GM19455 (cell line): ENCODE data around the gene RAB34.
A peak's percentile ranks its signal among the peaks of the same experiment; 100 is the strongest.
"Not testable (repeated sequence)": the region's sequence is repeated elsewhere in the genome, so short reads cannot be mapped to it uniquely, and the experiment has no call there.

Experiments used
- ATAC-seq: cut with Tn5 transposase; IDR thresholded peaks from one replicate; pipeline ENCODE4 v1.9.1; 2021; ENCODE audit not compliant: unreplicated experiment

The RAB34 gene

GRCh38 chr17:28746611-28747050 lies 29.0 kb upstream of the RAB34 start:
- ATAC-seq: no peak

DNA sequence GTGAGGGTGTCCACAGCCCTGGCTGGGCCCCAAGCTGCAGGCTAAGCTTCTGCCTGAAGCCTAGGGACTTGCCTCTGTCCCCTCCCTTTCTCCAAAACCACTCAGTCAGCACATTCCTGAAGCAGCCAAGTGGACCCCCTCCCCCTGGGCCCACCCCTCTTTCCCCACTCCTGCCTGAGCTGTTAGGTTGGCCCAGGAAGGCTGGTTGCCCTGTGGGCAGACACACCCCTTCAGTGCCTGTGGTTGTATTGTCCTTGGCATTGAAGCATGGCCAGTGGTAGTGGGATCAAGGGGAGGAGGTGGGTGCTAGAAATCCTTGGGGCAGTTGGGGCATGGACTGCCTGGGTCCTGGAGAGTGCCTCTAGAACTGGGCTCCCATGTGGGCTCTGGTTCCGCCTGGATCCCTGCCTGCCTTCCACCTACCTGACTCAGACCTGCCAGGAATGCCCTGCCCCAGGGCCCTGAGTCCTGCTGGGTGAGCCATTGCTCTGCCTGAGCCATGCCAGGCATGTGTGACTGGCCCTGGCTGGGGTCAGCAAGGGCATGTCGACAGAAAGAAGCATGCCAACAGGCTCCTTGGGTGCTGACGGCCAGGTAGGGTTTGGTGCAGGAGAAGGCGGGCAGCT lies 28.2 kb upstream of the RAB34 start:
- ATAC-seq: no peak

GRCh38 chr17:28744972-28745785 lies 27.5 kb upstream of the RAB34 start:
- ATAC-seq: no peak

DNA sequence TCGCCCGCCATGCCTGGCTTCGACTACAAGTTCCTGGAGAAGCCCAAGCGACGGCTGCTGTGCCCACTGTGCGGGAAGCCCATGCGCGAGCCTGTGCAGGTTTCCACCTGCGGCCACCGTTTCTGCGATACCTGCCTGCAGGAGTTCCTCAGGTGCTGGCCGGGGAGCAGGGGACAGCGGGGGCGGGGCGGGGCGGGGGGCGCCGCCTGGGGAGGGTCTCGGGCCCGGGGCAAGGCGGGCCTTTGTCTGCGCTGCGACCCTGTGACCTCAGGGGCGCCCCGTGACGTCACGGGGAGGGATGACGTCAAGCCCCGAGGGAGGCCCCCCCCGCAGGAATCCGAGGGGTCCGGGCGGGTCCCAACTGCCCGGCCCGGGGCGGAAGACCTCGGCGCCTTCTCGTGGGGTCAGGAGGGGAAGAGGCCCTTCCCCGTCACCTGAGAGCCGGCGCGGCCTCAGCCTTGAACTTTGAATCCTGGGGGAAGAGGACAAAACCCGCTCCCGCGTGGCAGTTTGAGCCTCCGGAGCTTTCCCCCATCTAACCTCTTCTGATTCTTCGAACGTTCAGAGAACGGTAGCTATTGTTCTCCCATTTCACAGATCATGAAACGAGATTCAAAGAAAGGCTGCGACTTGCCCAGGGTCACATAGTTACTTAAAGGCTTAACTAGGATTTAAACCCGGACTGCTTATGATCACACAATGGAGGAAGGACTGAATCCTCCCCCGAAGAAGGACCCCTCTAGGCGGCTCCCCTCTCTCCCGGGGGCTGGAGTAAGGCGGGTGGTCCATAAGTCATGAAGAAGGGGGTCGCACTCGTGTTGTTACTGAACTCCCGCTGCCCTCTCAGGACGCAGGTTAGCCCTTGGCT lies 26.7 kb upstream of the RAB34 start:
- ATAC-seq: peak; percentile 23

- ATAC-seq: peak; percentile 65
These were observed 25.8 kb upstream of the RAB34 start, which contains the start of gene TRAF4 for GRCh38 chr17:28743243-28744103. Gene TRAF4 (plus strand): TSS chr17:28744011. CDS start chr17:28744113, 102 bp downstream.

GRCh38 chr17:28741358-28742349 lies 24.0 kb upstream of the RAB34 start:
- no peak for ATAC-seq

DNA sequence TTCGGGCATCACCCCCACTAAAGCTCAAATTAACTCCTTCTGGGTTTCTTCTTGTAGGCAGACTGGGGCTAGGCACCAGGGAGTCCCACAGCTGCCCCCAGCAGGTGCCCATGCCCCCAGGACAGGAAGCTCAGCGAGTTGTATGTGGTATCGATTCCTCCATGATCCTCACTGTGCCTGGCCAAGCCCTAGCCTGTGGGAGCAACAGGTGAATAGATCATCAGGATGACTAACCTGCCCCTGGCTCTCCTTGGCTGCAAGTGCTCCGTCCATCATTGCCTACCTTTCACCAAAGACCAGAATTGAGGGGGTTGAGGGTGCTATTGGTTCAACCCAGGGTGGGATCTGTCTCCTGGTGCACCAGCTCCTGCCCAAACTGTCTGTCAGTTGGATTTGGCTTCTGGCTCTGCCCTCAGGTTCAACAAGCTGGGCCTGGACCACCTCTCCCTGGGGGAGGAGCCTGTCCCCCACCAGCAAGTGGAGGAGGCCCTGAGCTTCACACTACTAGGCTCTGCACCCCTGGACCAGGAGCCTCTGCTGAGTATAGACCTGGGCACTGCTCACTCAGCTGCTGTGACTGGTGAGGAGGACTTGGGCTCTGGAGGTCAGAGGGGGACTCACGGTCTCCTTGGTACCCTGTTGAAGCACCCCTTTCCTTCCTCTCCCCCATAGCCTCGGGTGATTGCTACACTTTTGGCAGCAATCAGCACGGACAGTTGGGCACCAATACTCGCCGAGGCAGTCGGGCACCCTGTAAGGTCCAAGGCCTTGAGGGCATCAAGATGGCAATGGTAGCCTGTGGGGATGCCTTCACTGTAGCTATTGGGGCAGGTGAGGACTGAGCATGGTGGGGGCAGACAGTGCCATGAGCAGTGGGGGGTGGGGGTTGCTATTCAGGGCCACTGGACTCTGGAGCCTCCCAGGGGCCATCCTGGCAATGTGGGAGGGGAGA lies 23.0 kb upstream of the RAB34 start:
- ATAC-seq: no peak

- ATAC-seq: no peak
These were observed 21.2 kb upstream of the RAB34 start for GRCh38 chr17:28738680-28739384.

- ATAC-seq: peak; percentile 61
These were observed 20.4 kb upstream of the RAB34 start for GRCh38 chr17:28737770-28738679.

DNA sequence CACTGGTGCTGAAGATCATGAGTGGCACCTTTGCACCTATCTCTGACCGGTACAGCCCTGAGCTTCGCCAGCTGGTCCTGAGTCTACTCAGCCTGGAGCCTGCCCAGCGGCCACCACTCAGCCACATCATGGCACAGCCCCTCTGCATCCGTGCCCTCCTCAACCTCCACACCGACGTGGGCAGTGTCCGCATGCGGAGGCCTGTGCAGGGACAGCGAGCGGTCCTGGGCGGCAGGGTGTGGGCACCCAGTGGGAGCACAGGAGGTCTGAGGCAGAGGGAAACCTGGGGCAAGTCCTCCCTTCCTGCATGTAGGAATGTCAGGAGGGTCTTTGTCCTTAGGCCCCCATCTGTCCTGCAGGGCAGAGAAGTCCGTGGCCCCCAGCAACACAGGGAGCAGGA lies 19.6 kb upstream of the RAB34 start:
- no peak for ATAC-seq

GRCh38 chr17:28735913-28736769 lies 18.5 kb upstream of the RAB34 start:
- ATAC-seq: not testable (repeated sequence)

DNA sequence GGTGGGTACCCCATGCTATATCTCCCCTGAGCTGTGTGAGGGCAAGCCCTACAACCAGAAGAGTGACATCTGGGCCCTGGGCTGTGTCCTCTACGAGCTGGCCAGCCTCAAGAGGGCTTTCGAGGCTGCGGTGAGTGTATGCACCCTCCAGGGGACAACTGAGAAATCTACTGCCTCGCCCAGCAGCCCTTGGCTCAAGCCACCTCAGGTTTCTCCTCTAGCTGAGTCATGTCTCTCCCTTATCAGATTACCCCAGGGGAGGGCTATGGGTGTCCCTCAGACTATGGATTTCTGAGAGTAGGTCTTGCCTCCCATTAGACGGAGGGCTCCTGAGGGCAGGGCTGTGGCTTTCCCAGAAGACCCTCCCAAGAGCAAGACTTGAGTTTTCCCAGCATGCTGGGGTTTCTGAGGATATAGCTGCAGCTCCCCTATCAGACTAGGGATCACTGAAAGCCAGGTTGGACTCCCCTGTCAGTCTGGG lies 17.6 kb upstream of the RAB34 start:
- no peak for ATAC-seq

GRCh38 chr17:28734712-28735241 lies 17.1 kb upstream of the RAB34 start:
- ATAC-seq: no peak

DNA sequence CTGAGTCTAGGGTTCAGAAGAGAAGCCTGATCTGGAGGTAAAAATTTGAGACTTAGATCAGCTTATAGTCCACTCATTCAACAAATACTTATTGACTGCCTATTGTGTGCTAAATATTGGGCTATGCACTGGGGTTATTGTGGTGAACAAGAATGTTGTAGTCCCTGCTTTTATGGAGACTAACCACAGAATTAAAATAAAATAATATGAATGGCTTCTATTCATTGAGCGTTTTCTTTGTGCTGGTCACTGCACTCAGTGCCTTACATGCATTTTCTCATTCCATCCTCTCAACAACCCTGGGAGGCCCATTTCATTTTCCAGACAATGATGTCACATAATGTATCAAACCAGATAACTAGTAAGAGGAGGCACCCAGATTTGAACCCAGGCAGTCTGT lies 15.7 kb upstream of the RAB34 start:
- no peak for ATAC-seq

DNA sequence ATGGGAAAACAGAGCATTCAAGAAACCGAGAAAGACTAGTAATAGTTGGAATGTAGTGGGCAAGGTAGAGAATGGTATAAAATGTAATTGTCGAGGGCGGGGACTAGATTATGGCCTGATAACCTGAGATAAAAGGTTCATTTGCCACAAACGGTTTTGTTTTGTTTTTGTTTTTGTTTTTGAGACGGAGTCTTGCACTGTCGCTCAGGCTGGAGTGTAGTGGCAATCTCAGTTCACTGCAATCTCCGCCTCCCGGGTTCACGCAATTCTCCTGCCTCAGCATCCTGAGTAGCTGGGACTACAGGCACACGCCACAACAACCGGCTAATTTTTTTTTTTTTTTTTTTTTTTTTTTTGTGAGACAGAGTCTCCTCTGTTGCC lies 12.3 kb upstream of the RAB34 start:
- no peak for ATAC-seq
